Nephron progenitor cell (in vitro differentiated cells): ENCODE results near the gene TAPT1.
"Not testable (repeated sequence)": the region's sequence is repeated elsewhere in the genome, so short reads cannot be mapped to it uniquely, and the experiment has no call there.

Experiments used
- DNase-seq: peaks from one replicate; pipeline ENCODE4 v3.0.0; 2021
- H3K27ac Mint-ChIP-seq: 2 replicates; pipeline ENCODE4 v1.8.0; 2021; ENCODE audit warnings: mild to moderate bottlenecking, moderate library complexity, mixed read lengths
- H3K27me3 Mint-ChIP-seq: 2 replicates; pipeline ENCODE4 v1.8.0; 2021; ENCODE audit warnings: mild to moderate bottlenecking, low read depth, mixed read lengths; ENCODE audit not compliant: poor library complexity
- H3K36me3 Mint-ChIP-seq: 2 replicates; pipeline ENCODE4 v1.8.0; 2021; ENCODE audit warnings: low read depth, mixed read lengths
- H3K4me1 Mint-ChIP-seq: 2 replicates; pipeline ENCODE4 v1.8.0; 2021; ENCODE audit warnings: mixed read lengths
- H3K4me3 Mint-ChIP-seq: 2 replicates; pipeline ENCODE4 v1.8.0; 2021; ENCODE audit warnings: mild to moderate bottlenecking, moderate library complexity, mixed read lengths
- H3K9me3 Mint-ChIP-seq: 2 replicates; pipeline ENCODE4 v1.8.0; 2021; ENCODE audit warnings: mild to moderate bottlenecking, moderate library complexity, mixed read lengths
- TF ChIP-seq, protein P1 (sequence below): fragments of 200-600 bp; sonication (generic); IDR thresholded peaks from 2 replicates; pipeline ENCODE4 v1.5.0; 2021; ENCODE audit warnings: antibody characterized with exemption

TAPT1 gene

DNA sequence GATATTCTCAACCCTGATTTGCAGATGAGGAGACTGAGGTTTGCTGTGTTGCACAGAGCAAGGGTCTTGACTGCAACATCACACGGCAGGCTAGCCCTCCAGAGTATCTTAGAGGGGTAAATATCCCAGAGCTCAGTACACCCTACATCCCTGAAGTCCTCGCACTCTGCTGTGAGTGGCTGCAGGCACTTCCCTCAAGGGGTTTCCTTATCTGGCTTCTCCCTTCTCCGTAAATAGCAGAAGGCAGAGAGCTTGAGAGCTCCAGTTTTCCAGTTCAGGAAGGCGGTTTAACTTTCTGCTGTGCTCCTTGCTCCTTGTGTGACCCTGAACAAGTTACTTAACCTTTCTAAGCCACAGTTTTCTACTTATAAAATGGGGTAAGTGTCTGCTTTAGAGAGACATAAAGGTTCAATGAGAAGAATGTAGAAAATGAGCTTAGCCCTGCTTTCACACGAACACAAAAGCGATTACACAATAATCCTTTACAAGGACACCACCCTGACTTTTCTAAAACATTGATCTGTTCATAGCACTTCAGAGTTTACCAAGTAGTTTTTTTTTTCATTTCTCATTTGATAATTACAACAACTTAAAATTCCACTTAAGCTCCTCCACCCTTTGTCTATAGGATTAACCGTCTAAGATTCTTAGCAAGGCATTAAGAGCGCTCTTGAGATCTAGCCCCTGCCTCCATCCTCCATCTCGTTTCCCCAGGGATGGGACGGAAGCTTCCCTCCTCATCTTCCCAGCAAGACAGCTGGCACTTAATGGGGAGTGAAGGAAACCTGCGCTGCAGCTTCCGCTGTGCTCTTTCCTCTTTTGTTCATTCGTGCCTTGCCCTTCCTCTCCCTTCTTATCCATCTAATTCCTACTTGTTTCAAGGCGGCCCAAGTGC lies 68.4 kb downstream of the TAPT1 start:
- no peaks in the 10 kb centered on the region for H3K9me3 Mint-ChIP-seq
- peak overlapping the region; percentile 30 for H3K27ac Mint-ChIP-seq
- no peak for DNase-seq
- peaks cover 14% of the 10 kb centered on the region for H3K36me3 Mint-ChIP-seq
- peaks cover 38% of the 10 kb centered on the region for H3K4me1 Mint-ChIP-seq
- H3K4me3 Mint-ChIP-seq, result peak overlapping the region; percentile 63
- H3K27me3 Mint-ChIP-seq, result peaks cover 4% of the 10 kb centered on the region
- TF ChIP-seq, protein P1, sequence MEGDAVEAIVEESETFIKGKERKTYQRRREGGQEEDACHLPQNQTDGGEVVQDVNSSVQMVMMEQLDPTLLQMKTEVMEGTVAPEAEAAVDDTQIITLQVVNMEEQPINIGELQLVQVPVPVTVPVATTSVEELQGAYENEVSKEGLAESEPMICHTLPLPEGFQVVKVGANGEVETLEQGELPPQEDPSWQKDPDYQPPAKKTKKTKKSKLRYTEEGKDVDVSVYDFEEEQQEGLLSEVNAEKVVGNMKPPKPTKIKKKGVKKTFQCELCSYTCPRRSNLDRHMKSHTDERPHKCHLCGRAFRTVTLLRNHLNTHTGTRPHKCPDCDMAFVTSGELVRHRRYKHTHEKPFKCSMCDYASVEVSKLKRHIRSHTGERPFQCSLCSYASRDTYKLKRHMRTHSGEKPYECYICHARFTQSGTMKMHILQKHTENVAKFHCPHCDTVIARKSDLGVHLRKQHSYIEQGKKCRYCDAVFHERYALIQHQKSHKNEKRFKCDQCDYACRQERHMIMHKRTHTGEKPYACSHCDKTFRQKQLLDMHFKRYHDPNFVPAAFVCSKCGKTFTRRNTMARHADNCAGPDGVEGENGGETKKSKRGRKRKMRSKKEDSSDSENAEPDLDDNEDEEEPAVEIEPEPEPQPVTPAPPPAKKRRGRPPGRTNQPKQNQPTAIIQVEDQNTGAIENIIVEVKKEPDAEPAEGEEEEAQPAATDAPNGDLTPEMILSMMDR, result no peak

DNA sequence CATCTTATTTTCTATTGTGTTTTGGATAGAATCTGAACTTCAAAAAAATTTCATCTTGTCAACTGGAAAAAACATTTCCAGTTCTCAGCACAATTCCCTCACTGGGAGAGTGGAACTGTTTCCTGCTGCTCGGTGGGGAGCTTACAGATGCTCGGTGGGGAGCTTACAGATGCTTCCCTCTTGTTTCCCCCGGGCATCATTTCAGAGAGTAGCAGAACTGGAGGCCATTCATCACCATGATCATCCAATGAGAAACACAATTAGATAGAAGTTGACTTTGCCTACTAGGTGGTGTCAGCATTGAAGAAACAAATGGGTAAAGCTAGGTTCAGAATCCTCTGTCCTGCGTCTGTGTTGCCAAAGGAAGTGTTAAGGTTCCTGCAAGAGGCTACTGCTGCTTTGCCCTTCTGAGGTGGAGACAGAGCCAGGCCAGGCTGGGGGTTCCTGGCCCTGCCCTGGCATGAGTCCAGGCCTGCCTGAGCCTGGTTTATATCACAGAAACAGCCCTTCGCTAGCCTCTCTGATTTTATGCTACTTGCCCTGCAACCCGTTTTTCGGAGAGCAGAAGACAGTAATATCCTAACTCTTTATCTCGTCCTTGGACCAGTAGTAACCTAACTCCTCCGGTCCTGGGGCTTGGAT lies 70.6 kb downstream of the TAPT1 start:
- Mint-ChIP-seq H3K4me3 (no peak overlapping the region), H3K9me3 (no peaks in the 10 kb centered on the region), H3K36me3 (peaks cover 4% of the 10 kb centered on the region), H3K27ac (no peak overlapping the region), H3K4me1 (peaks cover 33% of the 10 kb centered on the region), H3K27me3 (peaks cover 4% of the 10 kb centered on the region)
- DNase-seq, result no peak
- TF ChIP-seq, protein P1, result no peak

DNA sequence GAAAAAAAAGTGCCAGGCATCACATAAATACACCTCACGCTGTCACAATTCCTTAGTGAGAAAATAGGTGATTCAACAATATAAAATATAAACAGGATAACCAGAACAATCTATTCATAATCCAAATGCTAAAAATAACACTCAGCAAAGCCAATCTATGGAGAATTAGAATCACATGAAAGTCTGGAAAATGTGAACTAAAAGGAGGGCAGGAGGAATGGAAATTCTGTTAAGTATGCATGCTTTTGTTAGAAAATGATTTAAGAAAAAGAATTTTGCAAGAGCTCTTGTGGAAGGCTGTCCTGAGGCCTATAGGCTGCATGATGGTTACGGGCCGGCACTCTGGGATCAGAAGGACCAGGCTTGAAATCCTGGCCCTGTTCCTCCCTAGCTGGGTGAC lies 71.8 kb downstream of the TAPT1 start:
- DNase-seq, result no peak
- TF ChIP-seq, protein P1, result no peak
- Mint-ChIP-seq H3K36me3 (no peaks in the 10 kb centered on the region), H3K9me3 (no peaks in the 10 kb centered on the region), H3K27ac (no peak overlapping the region), H3K4me3 (no peak overlapping the region), H3K4me1 (peaks cover 32% of the 10 kb centered on the region), H3K27me3 (no peaks in the 10 kb centered on the region)

GRCh38 chr4:16150716-16151115 lies 75.6 kb downstream of the TAPT1 start:
- peaks cover 3% of the 10 kb centered on the region for H3K27me3 Mint-ChIP-seq
- TF ChIP-seq, protein P1, result no peak
- H3K4me1 Mint-ChIP-seq, result peaks cover 4% of the 10 kb centered on the region
- H3K9me3 Mint-ChIP-seq, result peaks cover 16% of the 10 kb centered on the region
- H3K4me3 Mint-ChIP-seq, result no peak overlapping the region
- H3K36me3 Mint-ChIP-seq, result peaks cover 4% of the 10 kb centered on the region
- H3K27ac Mint-ChIP-seq, result no peak overlapping the region
- no peak for DNase-seq

DNA sequence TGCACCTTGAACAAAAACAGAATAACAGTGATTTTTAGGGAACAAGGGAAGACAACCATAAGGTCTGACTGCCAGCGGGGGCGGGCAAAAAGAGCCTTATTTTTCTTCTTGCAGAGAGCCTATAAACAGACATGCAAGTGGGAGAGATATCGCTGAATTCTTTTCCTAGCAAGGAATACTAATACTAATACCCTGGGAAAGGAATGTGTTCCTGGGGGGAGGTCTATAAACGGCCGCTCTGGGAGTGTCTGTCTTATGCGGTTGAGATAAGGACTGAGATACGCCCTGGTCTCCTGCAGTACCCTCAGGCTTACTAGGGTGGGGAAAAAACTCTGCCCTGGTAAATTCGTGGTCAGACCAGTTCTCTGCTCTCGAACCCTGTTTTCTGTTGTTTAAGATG lies 81.4 kb downstream of the TAPT1 start:
- not testable (repeated sequence) for H3K36me3 Mint-ChIP-seq, H3K4me3 Mint-ChIP-seq, H3K27me3 Mint-ChIP-seq, H3K4me1 Mint-ChIP-seq, H3K27ac Mint-ChIP-seq, DNase-seq
- H3K9me3 Mint-ChIP-seq, result peaks cover 48% of the 10 kb centered on the region

DNA sequence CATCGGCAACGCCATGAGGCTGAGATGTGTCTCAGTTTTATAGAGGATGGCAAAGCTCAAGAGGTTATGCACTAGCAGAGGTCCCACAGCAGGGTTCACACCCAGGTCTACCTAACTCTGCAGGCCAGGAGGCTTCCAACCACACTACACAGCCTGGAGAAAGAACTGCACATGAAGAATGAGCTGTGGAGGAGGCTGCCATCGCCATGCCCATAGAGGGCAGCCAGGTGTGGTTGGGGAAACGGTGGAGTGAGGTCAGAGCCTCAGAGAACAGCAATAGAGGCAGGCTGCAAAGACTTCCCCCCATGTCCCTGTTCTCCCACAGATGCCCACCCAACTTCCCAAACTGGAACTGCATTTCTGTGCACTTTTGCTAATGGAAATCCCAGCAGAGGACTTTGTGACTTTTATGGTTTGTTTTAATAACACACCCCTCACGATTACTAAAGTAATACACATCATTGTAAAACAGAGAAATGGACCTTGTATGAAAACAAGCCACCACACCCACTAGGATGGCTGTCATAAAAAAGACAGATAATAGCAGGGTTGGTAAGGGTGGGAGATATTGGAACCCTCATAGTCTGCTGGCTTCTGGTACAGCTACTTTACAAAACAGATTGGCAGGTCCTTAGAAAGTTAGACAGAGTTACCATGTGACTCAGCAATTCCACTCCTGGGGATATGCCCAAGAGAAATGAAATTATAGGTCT lies 83.5 kb downstream of the TAPT1 start:
- H3K36me3 Mint-ChIP-seq, result peaks cover 4% of the 10 kb centered on the region
- peaks cover under 1% of the 10 kb centered on the region for H3K27me3 Mint-ChIP-seq
- no peaks in the 10 kb centered on the region for H3K4me1 Mint-ChIP-seq
- no peak overlapping the region for H3K27ac Mint-ChIP-seq
- TF ChIP-seq, protein P1, result no peak
- H3K9me3 Mint-ChIP-seq, result peaks cover 48% of the 10 kb centered on the region
- DNase-seq, result no peak
- no peak overlapping the region for H3K4me3 Mint-ChIP-seq
